GM23338 (cell line): Measurements from ENCODE around the gene ACBD4.

Experiments
- CREB1 ChIP-seq: fragments of 250-450 bp; sonication (Bioruptor Pico); IDR thresholded peaks from 2 replicates; pipeline ENCODE4 v1.5.0; 2020; ENCODE audit warnings: low read depth, mild to moderate bottlenecking, moderate library complexity
- ETS1 ChIP-seq: IDR thresholded peaks from 2 replicates; pipeline ENCODE4 v1.6.1; 2016; ENCODE audit warnings: antibody characterized with exemption
- EZH2 ChIP-seq: fragments of 200-600 bp; sonication (generic); IDR thresholded peaks from one replicate; pipeline ENCODE4 v1.8.0; 2017; ENCODE audit warnings: antibody characterized with exemption, mild to moderate bottlenecking, low read depth; ENCODE audit not compliant: unreplicated experiment
- EZH2phosphoT487 ChIP-seq: fragments of 200-600 bp; sonication (generic); IDR thresholded peaks from one replicate; pipeline ENCODE4 v1.8.1; 2018; ENCODE audit warnings: antibody characterized with exemption; ENCODE audit not compliant: unreplicated experiment
- JUNB ChIP-seq: IDR thresholded peaks from one replicate; pipeline ENCODE4 v1.6.1; 2016; ENCODE audit warnings: antibody characterized with exemption; ENCODE audit not compliant: unreplicated experiment
- NANOG ChIP-seq: IDR thresholded peaks from 2 replicates; pipeline ENCODE4 v1.6.1; 2016; ENCODE audit warnings: antibody characterized with exemption, borderline replicate concordance
- POLR2AphosphoS5 ChIP-seq: IDR thresholded peaks from 2 replicates; pipeline ENCODE4 v1.6.1; 2016; ENCODE audit warnings: antibody characterized with exemption, low read depth
- STAT1 ChIP-seq: IDR thresholded peaks from one replicate; pipeline ENCODE4 v1.6.1; 2016; ENCODE audit warnings: antibody characterized with exemption; ENCODE audit not compliant: unreplicated experiment
- ZNF114 ChIP-seq: fragments of 250-450 bp; sonication (Bioruptor Pico); IDR thresholded peaks from 2 replicates; pipeline ENCODE4 v1.5.0; 2020; ENCODE audit warnings: mild to moderate bottlenecking, moderate library complexity
- TF ChIP-seq, protein P1 (sequence below), 2 experiments: fragments of 200-600 bp in 1 of 2; sonication (generic) in 1 of 2; conservative IDR thresholded peaks; 2 replicates each; pipeline versions ENCODE4 v1.5.1 to v1.6.1; 2016 to 2017; ENCODE audit warnings: antibody characterized with exemption in 2 of 2, low read depth in 2 of 2, mild to moderate bottlenecking in 2 of 2, moderate library complexity in 1 of 2
- TF ChIP-seq, protein P2 (sequence below): IDR thresholded peaks from one replicate; pipeline ENCODE4 v1.6.1; 2018; ENCODE audit warnings: antibody characterized with exemption; ENCODE audit not compliant: unreplicated experiment
- TF ChIP-seq, protein P3 (sequence below): fragments of 250-450 bp; sonication (Bioruptor Pico); IDR thresholded peaks from 2 replicates; pipeline ENCODE4 v1.5.0; 2020; ENCODE audit warnings: mild to moderate bottlenecking, moderate library complexity

DNA sequence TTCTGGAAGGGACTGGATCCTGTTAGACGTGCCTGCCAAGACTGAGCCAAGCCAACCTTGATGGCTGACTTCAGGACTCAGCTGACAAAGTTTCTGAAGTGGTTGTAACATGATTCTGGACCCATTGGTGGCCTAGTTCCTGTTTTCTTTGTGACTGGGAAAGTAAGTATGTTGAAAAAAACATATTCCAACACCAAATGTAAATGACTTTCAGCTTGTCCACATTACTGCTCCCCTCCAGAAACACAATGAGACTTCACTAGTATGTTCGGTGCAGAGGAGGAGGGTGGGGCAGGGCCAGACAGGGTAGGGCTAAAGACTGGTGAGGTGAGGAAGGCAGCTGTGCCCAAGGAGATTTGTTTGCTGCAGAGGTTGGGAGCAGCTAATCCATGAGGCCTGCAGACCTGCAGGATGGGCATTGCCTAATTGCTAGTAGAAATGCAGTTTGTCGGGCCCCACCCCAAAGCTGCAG, 47.9 kb upstream of the ACBD4 start:
- TF ChIP-seq ZNF114 (no peak), EZH2phosphoT487 (no peak), POLR2AphosphoS5 (no peak), EZH2 (no peak), NANOG (no peak), CREB1 (no peak), STAT1 (no peak), ETS1 (no peak), JUNB (no peak)
- TF ChIP-seq, protein P1, sequence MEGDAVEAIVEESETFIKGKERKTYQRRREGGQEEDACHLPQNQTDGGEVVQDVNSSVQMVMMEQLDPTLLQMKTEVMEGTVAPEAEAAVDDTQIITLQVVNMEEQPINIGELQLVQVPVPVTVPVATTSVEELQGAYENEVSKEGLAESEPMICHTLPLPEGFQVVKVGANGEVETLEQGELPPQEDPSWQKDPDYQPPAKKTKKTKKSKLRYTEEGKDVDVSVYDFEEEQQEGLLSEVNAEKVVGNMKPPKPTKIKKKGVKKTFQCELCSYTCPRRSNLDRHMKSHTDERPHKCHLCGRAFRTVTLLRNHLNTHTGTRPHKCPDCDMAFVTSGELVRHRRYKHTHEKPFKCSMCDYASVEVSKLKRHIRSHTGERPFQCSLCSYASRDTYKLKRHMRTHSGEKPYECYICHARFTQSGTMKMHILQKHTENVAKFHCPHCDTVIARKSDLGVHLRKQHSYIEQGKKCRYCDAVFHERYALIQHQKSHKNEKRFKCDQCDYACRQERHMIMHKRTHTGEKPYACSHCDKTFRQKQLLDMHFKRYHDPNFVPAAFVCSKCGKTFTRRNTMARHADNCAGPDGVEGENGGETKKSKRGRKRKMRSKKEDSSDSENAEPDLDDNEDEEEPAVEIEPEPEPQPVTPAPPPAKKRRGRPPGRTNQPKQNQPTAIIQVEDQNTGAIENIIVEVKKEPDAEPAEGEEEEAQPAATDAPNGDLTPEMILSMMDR (conservative IDR thresholded peaks at IDR 0.05; ENCODE audit: low read depth in 2 of 2) = no peak
- TF ChIP-seq, protein P2, sequence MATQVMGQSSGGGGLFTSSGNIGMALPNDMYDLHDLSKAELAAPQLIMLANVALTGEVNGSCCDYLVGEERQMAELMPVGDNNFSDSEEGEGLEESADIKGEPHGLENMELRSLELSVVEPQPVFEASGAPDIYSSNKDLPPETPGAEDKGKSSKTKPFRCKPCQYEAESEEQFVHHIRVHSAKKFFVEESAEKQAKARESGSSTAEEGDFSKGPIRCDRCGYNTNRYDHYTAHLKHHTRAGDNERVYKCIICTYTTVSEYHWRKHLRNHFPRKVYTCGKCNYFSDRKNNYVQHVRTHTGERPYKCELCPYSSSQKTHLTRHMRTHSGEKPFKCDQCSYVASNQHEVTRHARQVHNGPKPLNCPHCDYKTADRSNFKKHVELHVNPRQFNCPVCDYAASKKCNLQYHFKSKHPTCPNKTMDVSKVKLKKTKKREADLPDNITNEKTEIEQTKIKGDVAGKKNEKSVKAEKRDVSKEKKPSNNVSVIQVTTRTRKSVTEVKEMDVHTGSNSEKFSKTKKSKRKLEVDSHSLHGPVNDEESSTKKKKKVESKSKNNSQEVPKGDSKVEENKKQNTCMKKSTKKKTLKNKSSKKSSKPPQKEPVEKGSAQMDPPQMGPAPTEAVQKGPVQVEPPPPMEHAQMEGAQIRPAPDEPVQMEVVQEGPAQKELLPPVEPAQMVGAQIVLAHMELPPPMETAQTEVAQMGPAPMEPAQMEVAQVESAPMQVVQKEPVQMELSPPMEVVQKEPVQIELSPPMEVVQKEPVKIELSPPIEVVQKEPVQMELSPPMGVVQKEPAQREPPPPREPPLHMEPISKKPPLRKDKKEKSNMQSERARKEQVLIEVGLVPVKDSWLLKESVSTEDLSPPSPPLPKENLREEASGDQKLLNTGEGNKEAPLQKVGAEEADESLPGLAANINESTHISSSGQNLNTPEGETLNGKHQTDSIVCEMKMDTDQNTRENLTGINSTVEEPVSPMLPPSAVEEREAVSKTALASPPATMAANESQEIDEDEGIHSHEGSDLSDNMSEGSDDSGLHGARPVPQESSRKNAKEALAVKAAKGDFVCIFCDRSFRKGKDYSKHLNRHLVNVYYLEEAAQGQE = no peak
- TF ChIP-seq, protein P3, sequence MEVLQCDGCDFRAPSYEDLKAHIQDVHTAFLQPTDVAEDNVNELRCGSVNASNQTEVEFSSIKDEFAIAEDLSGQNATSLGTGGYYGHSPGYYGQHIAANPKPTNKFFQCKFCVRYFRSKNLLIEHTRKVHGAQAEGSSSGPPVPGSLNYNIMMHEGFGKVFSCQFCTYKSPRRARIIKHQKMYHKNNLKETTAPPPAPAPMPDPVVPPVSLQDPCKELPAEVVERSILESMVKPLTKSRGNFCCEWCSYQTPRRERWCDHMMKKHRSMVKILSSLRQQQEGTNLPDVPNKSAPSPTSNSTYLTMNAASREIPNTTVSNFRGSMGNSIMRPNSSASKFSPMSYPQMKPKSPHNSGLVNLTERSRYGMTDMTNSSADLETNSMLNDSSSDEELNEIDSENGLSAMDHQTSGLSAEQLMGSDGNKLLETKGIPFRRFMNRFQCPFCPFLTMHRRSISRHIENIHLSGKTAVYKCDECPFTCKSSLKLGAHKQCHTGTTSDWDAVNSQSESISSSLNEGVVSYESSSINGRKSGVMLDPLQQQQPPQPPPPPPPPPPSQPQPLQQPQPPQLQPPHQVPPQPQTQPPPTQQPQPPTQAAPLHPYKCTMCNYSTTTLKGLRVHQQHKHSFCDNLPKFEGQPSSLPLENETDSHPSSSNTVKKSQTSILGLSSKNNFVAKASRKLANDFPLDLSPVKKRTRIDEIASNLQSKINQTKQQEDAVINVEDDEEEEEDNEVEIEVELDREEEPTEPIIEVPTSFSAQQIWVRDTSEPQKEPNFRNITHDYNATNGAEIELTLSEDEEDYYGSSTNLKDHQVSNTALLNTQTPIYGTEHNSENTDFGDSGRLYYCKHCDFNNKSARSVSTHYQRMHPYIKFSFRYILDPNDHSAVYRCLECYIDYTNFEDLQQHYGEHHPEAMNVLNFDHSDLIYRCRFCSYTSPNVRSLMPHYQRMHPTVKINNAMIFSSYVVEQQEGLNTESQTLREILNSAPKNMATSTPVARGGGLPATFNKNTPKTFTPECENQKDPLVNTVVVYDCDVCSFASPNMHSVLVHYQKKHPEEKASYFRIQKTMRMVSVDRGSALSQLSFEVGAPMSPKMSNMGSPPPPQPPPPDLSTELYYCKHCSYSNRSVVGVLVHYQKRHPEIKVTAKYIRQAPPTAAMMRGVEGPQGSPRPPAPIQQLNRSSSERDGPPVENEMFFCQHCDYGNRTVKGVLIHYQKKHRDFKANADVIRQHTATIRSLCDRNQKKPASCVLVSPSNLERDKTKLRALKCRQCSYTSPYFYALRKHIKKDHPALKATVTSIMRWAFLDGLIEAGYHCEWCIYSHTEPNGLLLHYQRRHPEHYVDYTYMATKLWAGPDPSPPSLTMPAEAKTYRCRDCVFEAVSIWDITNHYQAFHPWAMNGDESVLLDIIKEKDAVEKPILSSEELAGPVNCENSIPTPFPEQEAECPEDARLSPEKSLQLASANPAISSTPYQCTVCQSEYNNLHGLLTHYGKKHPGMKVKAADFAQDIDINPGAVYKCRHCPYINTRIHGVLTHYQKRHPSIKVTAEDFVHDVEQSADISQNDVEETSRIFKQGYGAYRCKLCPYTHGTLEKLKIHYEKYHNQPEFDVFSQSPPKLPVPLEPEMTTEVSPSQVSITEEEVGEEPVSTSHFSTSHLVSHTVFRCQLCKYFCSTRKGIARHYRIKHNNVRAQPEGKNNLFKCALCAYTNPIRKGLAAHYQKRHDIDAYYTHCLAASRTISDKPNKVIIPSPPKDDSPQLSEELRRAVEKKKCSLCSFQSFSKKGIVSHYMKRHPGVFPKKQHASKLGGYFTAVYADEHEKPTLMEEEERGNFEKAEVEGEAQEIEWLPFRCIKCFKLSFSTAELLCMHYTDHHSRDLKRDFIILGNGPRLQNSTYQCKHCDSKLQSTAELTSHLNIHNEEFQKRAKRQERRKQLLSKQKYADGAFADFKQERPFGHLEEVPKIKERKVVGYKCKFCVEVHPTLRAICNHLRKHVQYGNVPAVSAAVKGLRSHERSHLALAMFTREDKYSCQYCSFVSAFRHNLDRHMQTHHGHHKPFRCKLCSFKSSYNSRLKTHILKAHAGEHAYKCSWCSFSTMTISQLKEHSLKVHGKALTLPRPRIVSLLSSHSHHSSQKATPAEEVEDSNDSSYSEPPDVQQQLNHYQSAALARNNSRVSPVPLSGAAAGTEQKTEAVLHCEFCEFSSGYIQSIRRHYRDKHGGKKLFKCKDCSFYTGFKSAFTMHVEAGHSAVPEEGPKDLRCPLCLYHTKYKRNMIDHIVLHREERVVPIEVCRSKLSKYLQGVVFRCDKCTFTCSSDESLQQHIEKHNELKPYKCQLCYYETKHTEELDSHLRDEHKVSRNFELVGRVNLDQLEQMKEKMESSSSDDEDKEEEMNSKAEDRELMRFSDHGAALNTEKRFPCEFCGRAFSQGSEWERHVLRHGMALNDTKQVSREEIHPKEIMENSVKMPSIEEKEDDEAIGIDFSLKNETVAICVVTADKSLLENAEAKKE (CRISPR knock-in tag) = no peak
